ENCODE results near the gene FBXO31. TPM values are rescaled to one million over a fixed set of nuclear protein-coding genes. Genes with fewer than 3 reads are reported as not detected.

FBXO31 gene
- polyA plus RNA-seq, 5 donors, result 18.8 to 28.0 (median 26.5) TPM

DNA sequence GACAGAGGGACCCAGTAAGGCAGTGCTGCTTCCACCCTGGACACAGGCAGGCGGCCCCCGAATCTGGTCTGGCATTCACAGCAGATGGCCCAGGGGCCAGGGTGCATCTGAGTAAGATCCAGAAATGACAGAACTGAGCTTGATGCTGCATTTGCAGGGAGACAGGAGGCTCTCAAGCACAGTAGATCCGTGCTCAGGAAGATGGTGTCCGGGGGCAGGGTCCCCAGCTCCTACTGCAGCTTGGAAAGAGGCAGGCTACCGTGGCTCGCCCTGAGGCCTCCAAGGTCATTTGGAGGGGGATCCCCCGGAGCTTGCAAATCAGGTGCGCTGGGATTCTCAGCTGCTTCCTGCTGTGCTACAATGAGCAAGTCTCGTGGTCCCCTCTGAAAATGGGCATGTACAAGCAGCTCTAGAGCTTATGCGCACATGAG is 68.6 kb downstream of the FBXO31 start:
- DNase-seq, result no peak

- DNase-seq, result no peak
Measured at GRCh38 chr16:87312008-87312407, 71.6 kb downstream of the FBXO31 start.

- DNase-seq, result no peak
Measured at GRCh38 chr16:87311387-87311786, 72.2 kb downstream of the FBXO31 start.

DNA sequence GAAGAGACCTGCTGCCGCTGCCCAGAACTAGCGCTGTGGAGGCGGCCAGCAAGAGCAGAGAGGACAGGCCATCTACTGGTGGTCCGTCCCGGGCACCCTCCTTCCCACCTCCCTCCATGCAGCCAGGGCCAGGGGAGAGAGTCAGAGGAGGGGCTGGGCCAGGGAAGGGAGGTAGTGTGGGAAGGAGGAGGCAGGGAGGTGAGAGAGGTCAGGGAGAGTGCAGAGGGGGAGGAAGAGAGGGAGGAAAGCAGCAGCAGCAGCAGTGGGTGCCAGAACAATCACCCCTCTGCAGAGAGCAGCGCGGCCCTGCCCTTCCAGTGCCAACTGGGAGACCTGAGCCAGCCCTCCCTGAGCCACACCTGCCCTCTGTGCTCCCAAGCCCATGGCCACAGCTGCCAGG is 73.0 kb downstream of the FBXO31 start:
- no peak for DNase-seq

DNA sequence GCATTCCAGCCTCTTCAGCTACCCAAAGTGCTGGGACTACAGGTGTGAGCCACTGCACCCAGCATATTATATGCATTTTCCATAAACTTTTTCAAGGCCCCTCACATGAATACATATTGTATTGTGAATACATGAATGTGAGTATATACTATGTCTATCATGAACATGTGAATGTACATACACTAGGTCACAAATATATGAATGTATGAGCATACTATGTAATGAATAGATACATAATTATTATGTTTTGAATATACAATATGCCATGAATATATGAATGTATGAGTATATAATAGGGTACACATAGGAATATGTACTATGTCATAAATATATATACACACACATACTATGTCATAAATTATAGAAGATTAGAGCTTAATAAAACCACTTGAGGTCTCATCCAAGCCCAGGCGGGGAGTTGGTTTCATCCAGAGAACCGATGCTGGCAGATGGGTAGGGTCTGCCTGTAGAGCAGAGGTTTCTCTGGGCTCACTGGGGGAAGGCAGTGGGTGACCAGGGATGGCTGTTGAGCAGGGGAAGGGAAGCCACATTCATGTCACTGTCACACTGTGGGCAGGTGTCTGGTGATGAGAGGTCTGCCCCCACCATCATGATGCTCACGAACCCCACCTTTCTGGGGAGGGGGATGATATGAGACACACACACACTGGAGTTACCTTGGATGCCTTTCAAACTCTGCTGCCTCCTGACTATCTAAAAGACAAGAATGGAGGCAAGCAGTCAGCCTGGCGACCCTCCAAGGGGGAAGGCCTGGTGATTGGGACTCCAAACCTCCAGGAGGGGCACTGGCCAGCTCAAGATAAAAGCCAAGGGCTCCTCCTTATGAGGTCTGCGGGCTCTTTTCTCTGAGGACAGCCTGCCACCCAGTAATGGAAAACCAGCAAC is 73.7 kb downstream of the FBXO31 start:
- no peak for DNase-seq

GRCh38 chr16:87308826-87309225 is 74.8 kb downstream of the FBXO31 start:
- no peak for DNase-seq

DNA sequence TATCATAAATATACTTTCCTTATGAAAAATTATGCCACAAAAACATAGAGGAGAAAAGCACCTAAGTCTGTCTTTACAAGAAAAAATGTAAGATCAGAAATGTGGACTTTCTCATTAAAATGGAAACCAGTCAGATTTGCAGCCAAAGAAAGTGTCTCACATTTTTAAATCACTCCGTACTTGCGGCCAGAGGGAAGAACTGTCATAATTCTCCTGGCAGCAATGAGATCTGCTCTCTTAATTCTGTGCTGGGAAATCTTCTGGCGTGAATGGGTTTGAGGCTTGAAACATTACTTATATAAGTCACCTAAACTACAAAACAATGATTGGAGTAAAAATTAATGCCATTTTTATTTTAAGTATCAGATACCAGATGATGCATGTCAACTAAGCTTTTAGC is 77.1 kb downstream of the FBXO31 start:
- DNase-seq, result no peak

DNA sequence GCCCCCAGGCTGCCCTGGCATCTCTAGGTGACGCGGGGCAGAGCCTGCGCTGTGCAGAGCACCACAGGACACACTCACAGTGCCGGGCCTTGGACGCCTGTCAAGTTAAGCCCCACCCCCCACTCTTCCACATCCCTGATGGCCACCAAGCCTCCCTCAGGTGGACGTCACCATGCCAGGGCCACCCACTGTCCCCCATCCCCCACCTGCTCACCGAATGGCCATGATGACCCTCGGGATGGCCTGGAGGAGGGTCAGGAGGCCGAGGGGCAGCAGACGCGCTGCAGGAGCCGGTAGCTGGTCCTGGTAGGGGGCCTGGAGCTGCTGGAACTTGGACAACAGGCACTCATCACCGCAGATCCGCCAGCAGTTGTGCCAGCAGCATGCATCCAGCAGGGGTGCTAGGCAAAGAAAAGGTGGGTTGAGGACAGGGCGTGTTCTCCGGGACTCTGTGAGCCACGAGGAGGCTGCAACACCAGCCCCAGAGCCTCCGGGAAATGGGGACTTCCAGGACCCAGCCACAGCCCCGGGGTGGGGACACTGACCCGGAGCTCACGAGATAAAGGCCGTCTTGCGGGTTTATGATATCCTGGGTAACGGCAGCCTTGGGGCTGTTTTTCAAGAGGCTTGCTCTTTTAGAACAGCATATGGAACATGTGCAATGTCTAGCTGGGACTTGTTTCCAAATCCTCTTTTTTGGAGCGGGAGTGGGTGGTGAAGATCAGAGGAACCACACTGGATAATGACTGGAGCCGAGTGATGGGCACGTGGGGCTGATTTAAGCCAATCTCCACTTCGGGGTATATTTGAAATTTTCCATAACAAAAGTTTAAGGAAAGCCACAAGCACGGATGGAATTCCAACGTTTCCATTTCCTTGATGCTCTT is 77.8 kb downstream of the FBXO31 start:
- no peak for DNase-seq

DNA sequence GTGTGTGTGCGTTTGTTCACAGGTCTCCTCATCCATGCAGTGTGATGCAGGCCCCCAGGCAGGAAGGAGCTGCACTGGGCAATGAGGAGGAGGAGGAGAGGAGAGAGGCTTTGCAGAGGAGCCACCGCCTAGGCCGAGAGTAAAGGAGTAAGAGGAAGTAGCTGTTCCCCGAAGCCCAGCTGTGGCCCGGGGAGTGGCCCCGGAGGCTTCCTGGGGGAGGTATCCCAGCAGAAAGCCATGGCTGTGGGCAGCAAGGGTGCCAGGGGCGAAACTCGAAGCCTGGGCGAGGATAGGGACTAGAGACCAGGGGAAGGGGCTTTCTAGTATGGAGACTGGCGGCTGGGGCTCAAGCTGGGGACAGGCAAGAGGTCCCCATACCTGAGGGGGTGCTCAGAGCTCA is 78.6 kb downstream of the FBXO31 start:
- DNase-seq, result no peak

DNA sequence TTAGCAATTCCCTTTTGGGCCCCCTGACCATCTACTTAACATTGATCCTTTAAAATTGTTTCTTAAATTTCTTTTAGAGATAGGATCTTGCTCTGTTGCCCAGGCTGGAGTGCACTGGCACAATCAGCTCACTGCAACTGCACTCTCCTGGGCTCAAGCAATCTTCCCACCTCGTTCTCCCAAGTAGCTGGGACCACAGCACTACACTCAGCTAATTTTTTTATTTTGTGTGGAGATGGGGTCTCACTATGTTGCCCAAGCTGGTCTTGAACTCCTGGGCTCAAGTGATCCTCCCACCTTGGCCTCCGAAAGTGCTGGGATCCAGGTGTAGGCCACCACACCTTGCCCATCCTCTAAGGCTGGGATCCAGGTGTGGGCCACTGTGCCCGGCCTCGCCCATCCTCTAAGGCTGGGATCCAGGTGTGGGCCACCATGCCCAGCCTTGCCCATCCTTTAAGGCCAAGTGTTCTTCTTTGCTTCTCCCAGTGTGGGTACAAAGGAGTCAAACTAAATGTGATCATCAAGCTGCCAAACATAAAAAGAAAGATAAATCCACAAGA is 79.5 kb downstream of the FBXO31 start:
- no peak for DNase-seq

- DNase-seq, result no peak
Measured at GRCh38 chr16:87303431-87303930, 80.1 kb downstream of the FBXO31 start.

DNA sequence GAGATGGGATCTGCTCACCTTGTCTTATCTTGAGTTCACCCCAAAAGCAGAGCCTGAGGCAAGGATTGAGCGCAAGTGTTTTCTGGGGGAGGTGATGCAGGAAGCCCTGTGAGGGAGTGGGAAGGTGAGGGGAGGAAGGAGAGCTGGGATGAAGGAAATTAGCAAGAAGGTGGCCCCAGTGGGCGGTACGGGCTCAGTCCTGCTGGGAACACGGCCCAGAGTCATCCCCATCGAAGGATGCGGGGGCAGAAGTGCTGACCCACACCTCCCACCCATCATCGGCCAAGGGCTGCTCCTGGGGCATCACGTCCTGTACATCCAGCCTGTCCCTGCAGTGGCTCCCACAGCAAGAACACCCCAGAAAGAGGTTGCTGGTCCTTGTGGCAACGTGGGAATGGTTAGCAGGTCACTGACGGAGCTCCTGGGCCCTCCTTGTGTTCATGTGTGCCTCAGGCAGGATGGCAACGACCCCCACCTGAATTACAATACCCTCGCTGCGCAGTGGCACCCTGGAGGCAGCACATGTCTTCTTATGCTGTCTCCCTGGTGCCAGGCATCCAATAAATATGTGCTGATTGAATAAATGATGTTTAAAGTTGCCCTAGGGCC is 84.6 kb downstream of the FBXO31 start:
- no peak for DNase-seq

- DNase-seq, result peak in 1 of 2 donors; percentile 15
Measured at GRCh38 chr16:87297918-87298631, 85.5 kb downstream of the FBXO31 start.

- DNase-seq, result no peak
Measured at GRCh38 chr16:87297407-87297806, 86.2 kb downstream of the FBXO31 start.

GRCh38 chr16:87295661-87296531 is 87.7 kb downstream of the FBXO31 start:
- no peak for DNase-seq

- DNase-seq, result no peak
Measured at GRCh38 chr16:87295259-87295658, 88.3 kb downstream of the FBXO31 start.

DNA sequence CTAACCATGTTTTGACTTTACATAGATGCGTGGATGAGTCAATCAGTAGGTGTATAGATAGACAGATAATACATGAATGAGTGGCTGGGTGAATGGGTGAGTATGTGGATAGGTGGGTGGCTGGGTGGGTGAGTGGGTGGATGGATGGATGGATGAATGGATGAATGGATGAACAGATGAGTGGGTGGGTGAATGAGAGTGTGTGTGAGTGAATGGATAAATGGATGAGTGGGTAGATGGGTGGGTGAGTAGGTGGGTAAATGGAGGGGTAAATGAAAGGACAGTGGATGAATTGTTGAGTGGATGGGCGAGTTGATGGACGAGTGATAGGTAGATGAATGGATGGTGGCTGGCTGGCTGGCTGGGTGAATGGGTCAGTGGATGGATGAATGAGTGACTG is 89.6 kb downstream of the FBXO31 start:
- DNase-seq, result no peak

DNA sequence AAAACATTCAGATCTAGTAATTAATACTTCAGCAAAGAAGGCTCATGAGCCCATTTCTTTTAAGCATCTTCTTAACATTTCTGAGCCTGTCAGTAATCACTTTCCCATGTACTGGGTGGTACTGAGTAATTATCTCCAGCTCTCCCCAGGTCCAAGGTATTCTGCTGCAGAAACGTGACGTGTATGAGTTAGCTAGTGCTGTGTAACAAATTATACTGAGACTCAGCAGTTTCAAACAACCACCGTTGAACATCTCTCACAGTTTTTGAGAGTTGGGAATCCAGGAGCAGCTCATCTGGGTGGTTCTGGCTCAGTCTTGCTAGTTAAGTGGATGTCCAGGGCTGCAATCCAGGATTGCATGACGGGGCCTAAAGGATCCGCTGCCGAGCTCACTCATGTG is 91.6 kb downstream of the FBXO31 start:
- DNase-seq, result no peak

DNA sequence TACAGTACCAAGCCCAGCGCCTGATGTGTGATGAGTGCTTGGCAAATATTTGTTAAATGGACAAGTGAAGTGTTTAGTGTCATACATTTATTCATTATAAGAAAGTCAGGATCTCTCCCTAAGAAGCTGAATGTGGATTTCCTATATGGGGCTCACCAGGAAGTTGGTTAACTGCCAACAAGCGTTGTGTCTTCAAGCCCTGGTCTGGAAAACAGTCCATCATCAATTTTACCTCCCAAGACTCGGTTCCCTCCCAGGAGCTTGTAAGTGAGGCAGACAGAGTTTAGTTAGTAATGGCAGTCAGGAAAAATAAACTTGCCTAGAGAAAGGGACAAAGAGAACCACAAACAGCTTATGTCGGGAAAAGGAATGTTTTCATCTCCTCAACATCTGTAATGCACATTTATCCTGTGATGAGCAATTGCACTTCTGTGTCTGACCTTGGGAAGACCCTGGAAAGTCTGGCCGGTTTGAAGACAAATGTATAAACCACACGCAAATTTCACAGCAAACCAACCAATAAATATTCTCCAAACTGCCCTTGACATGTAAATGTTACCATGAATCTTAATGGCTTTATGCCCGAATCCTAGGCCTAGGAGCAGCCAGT is 94.7 kb downstream of the FBXO31 start:
- no peak for DNase-seq

Measured in right lung (tissue), 5 donors.